ENCODE results near the gene LMNTD1. TPM values are rescaled to one million over a fixed set of nuclear protein-coding genes. Genes with fewer than 3 reads are reported as not detected.
"Not testable (repeated sequence)": the region's sequence is repeated elsewhere in the genome, so short reads cannot be mapped to it uniquely, and the experiment has no call there.

LMNTD1 gene, protein sequence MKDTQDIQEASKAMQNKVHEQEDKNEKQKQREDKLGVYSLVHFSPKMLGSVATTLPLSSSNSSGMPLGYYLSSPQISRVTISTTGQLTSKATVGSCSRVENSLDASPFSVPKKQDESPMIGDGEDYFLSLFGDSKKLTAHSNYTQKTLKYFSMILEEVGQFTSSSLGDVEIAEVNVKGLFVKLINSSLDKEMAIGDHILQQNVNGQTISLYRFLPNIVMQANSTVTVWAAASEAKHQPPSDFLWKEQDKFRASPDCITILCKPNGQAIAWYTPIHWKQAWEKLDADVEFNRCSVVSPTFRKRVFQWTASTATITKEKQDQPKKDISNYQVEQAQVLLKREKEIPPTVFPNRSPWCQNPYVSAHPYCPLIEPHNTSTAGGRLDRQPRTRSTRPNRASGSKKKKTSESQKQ
- total RNA-seq (2021), result not detected in 2 replicates
- percentile 7 among the genes with signal in this experiment for Bru-seq, nascent RNA
- BruChase-seq, experiment 1, labeled RNA remaining after a 2-hour chase, result percentile 14 among the genes with signal in this experiment
- BruChase-seq, experiment 2, labeled RNA remaining after a 6-hour chase, result percentile 8 among the genes with signal in this experiment
- long read RNA-seq, result 0 reads

GRCh38 chr12:25553098-25553497 is at the start of gene LMNTD1:
Gene LMNTD1, minus strand, starts transcription at chr12:25553283. Its CDS starts 324 bp downstream, at chr12:25552959.
- Histone ChIP-seq H3K9me2 (ENCODE audit: insufficient read depth) (no peaks in the 10 kb centered on the region), H3K9me3 (ENCODE audit: insufficient read depth, low read depth) (no peaks in the 10 kb centered on the region), H3K27ac (no peak within 1 kb of the TSS), H4K20me1 (ENCODE audit: insufficient read depth) (no peaks in the 10 kb centered on the region), H3K36me3 (ENCODE audit: low read depth) (no peaks in the 10 kb centered on the region), H3K4me1 (replicated peaks; ENCODE audit: insufficient read depth) (no peaks in the 10 kb centered on the region), H3F3A (ENCODE audit: insufficient read depth, low read depth) (no peaks in the 10 kb centered on the region; the same call in 1 of the 2 replicates), H3K4me3 (no peak within 1 kb of the TSS), H3K79me2 (ENCODE audit: low read depth) (no peaks in the 10 kb centered on the region), H2AFZ (no peak within 1 kb of the TSS), H3K4me2 (no peak within 1 kb of the TSS), H3K27me3 (ENCODE audit: insufficient read depth, low read depth) (no peaks in the 10 kb centered on the region)
- ChIA-PET CTCF (no interaction called here), POLR2A (ENCODE audit: unreplicated experiment) (interaction anchor here (0.7 kb wide), 1 partner anchor 403 kb away, joined by 4 read pairs; no protein-coding TSS in a partner anchor)
- BruUV-seq (replicated peaks), result no TSS peak
- no peak for TF ChIP-seq EZH2 (IDR thresholded peaks at IDR 0.05; ENCODE audit: low read depth)
- TF ChIP-seq, protein P1, sequence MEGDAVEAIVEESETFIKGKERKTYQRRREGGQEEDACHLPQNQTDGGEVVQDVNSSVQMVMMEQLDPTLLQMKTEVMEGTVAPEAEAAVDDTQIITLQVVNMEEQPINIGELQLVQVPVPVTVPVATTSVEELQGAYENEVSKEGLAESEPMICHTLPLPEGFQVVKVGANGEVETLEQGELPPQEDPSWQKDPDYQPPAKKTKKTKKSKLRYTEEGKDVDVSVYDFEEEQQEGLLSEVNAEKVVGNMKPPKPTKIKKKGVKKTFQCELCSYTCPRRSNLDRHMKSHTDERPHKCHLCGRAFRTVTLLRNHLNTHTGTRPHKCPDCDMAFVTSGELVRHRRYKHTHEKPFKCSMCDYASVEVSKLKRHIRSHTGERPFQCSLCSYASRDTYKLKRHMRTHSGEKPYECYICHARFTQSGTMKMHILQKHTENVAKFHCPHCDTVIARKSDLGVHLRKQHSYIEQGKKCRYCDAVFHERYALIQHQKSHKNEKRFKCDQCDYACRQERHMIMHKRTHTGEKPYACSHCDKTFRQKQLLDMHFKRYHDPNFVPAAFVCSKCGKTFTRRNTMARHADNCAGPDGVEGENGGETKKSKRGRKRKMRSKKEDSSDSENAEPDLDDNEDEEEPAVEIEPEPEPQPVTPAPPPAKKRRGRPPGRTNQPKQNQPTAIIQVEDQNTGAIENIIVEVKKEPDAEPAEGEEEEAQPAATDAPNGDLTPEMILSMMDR (conservative IDR thresholded peaks at IDR 0.05), result no peak
- intact Hi-C loops (cut with micrococcal nuclease; ENCODE audit: unreplicated experiment), result no loop called here
- DNase-seq, result no peak

DNA sequence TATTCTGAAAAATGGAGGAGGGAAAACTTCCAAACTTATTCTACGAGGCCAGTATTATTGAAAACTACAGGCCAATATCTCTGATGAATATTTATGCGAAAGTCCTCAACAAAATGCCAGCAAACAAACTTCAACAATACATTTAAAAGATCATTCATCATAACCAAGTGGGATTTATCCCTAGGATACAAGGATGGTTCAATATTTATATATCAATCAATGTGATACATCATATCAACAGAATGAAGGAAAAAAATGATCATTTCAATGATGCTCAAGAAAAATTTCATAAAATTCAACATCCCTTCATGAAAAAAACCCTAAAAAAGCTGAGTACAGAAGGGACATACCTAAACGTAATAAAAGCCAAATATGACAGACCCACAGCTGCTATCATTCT is 45.9 kb upstream of the LMNTD1 start:
- H3K9me2 ChIP-seq (ENCODE audit: insufficient read depth), result no peaks in the 10 kb centered on the region
- H4K20me1 ChIP-seq (ENCODE audit: insufficient read depth), result no peaks in the 10 kb centered on the region
- intact Hi-C loops (cut with micrococcal nuclease; ENCODE audit: unreplicated experiment), result no loop called here
- no peak overlapping the region for H2AFZ ChIP-seq
- BruUV-seq (replicated peaks), result no TSS peak
- H3K9me3 ChIP-seq (ENCODE audit: insufficient read depth, low read depth), result peaks cover 6% of the 10 kb centered on the region; the same call in 1 of the 2 replicates
- no peaks in the 10 kb centered on the region for H3K27me3 ChIP-seq (ENCODE audit: insufficient read depth, low read depth)
- TF ChIP-seq, protein P1 (conservative IDR thresholded peaks at IDR 0.05), result no peak
- no peak for TF ChIP-seq EZH2 (IDR thresholded peaks at IDR 0.05; ENCODE audit: low read depth)
- H3K4me3 ChIP-seq, result no peak overlapping the region
- CTCF ChIA-PET, result no interaction called here
- POLR2A ChIA-PET (ENCODE audit: unreplicated experiment), result no interaction called here
- H3F3A ChIP-seq (ENCODE audit: insufficient read depth, low read depth), result no peaks in the 10 kb centered on the region
- H3K4me2 ChIP-seq, result no peak overlapping the region
- H3K27ac ChIP-seq, result no peak overlapping the region
- no peaks in the 10 kb centered on the region for H3K36me3 ChIP-seq (ENCODE audit: low read depth)
- no peak for DNase-seq
- no peaks in the 10 kb centered on the region for H3K79me2 ChIP-seq (ENCODE audit: low read depth)
- H3K4me1 ChIP-seq (replicated peaks; ENCODE audit: insufficient read depth), result no peaks in the 10 kb centered on the region

GRCh38 chr12:25595496-25595895 is 42.4 kb upstream of the LMNTD1 start:
- H3K27me3 ChIP-seq (ENCODE audit: insufficient read depth, low read depth); H3K79me2 ChIP-seq (ENCODE audit: low read depth); POLR2A ChIA-PET (ENCODE audit: unreplicated experiment); H3K9me2 ChIP-seq (ENCODE audit: insufficient read depth); H3K4me1 ChIP-seq (replicated peaks; ENCODE audit: insufficient read depth); H3K4me2 ChIP-seq; H3F3A ChIP-seq (ENCODE audit: insufficient read depth, low read depth); CTCF ChIA-PET; H4K20me1 ChIP-seq (ENCODE audit: insufficient read depth); BruUV-seq (replicated peaks); H2AFZ ChIP-seq; H3K9me3 ChIP-seq (ENCODE audit: insufficient read depth, low read depth); DNase-seq; H3K27ac ChIP-seq; intact Hi-C loops (cut with micrococcal nuclease; ENCODE audit: unreplicated experiment); H3K4me3 ChIP-seq; H3K36me3 ChIP-seq (ENCODE audit: low read depth): not testable (repeated sequence)

Measured in PC-9 (cell line).